BJ (cell line): Measurements from ENCODE around the gene NAV2. TPM values are rescaled to one million over a fixed set of nuclear protein-coding genes. Genes with fewer than 3 reads are reported as not detected.

Source experiments
- CTCF ChIA-PET: fragments of 350-600 bp; formaldehyde crosslinking; extraction: SDS; loops from one replicate; lab custom pipeline; 2021; ENCODE audit warnings: antibody characterized with exemption, inconsistent platforms; lab: Yijun Ruan, JAX
- POLR2A ChIA-PET: fragments of 300-600 bp; sonication (Branson Sonifier 250); formaldehyde crosslinking; extraction: SDS; loops from one replicate; lab custom pipeline; 2021; ENCODE audit warnings: antibody characterized with exemption; lab: Charles Lee
- DNase-seq: peaks from one replicate; pipeline ENCODE4 v3.0.0-alpha.2; 2011; ENCODE audit warnings: low read depth
- H3K27me3 ChIP-seq: 2 replicates; pipeline ENCODE4 v1.6.0; 2011; ENCODE audit warnings: low read length; ENCODE audit not compliant: control insufficient read depth, insufficient read depth
- H3K36me3 ChIP-seq: 2 replicates; pipeline ENCODE4 v1.5.1; 2011; ENCODE audit warnings: low read length; ENCODE audit not compliant: control insufficient read depth, insufficient read depth
- H3K4me3 ChIP-seq: 2 replicates; pipeline ENCODE4 v1.5.1; 2011; ENCODE audit warnings: low read depth, mild to moderate bottlenecking, control low read depth, low read length
- CTCF ChIP-seq: IDR thresholded peaks from 2 replicates; pipeline ENCODE4 v1.5.1; 2011; ENCODE audit warnings: low read depth, mild to moderate bottlenecking, control low read depth, inconsistent platforms, low read length, moderate library complexity; ENCODE audit not compliant: insufficient read depth
- polyA plus RNA-seq: library from polyadenylated mRNA; depleted of rRNA; stranded (reverse); fragments of >200 nt; gene quantifications from 2 replicates; pipeline ENCODE4 v1.2.3, GENCODE V29; 2011

NAV2 gene
- polyA plus RNA-seq, 1 experiment, result 6.1 TPM

DNA sequence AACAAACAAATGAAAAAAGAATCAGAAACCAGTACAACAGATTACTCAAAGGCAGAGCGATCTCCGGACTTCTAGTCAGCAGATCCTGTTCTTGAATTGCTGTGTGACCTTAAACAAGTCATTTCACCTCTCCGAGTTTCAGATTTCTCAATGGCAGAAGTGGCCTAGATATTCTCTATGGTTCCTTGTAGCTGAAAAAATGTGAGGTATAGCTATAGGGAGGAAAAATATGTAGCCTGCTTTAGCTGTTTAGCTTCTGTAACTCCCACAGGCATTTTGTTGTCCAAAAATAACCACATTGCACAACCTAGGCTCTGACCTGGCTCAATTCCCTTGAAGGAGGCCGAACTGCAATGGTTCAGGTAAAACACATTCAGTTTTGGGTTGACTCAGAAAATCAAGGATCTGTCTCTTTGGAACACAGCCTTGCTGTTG, 347.0 kb downstream of the NAV2 start:
- no peak for TF ChIP-seq CTCF

GRCh38 chr11:20060181-20060580, 347.5 kb downstream of the NAV2 start:
- Histone ChIP-seq H3K27me3 (no peaks in the 10 kb centered on the region), H3K36me3 (peaks cover 11% of the 10 kb centered on the region), H3K4me3 (no peak overlapping the region)
- CTCF ChIA-PET, result interaction anchor here (0.8 to 2.3 kb wide), 3 partner anchors 10 to 109 kb away, joined by 3 to 8 read pairs (median 5); no protein-coding TSS in a partner anchor
- POLR2A ChIA-PET, result no interaction called here
- TF ChIP-seq CTCF, result no peak
- DNase-seq, result no peak

More for the DNA sequence above, 347.0 kb downstream of the NAV2 start:
- no peaks in the 10 kb centered on the region for H3K27me3 ChIP-seq
- no peak for DNase-seq
- peaks cover 11% of the 10 kb centered on the region for H3K36me3 ChIP-seq
- H3K4me3 ChIP-seq, result no peak overlapping the region
- POLR2A ChIA-PET, result no interaction called here
- CTCF ChIA-PET, result interaction anchor here (1.1 to 2.3 kb wide), 3 partner anchors 8 to 109 kb away, joined by 3 to 8 read pairs (median 5); no protein-coding TSS in a partner anchor

GRCh38 chr11:20060647-20061205, 348.1 kb downstream of the NAV2 start:
- Histone ChIP-seq H3K36me3 (peaks cover 11% of the 10 kb centered on the region), H3K27me3 (no peaks in the 10 kb centered on the region), H3K4me3 (no peak overlapping the region)
- TF ChIP-seq CTCF, result no peak
- DNase-seq, result no peak
- CTCF ChIA-PET, result interaction anchor here (0.8 kb wide), 1 partner anchor 11 kb away, joined by 3 read pairs; no protein-coding TSS in a partner anchor
- POLR2A ChIA-PET, result no interaction called here

GRCh38 chr11:20061776-20062175, 349.1 kb downstream of the NAV2 start:
- Histone ChIP-seq H3K36me3 (peaks cover 6% of the 10 kb centered on the region), H3K4me3 (no peak overlapping the region), H3K27me3 (no peaks in the 10 kb centered on the region)
- DNase-seq, result no peak
- no peak for TF ChIP-seq CTCF
- CTCF ChIA-PET, result interaction anchor here (1.2 kb wide), 1 partner anchor 108 kb away, joined by 3 read pairs; no protein-coding TSS in a partner anchor
- POLR2A ChIA-PET, result no interaction called here

DNA sequence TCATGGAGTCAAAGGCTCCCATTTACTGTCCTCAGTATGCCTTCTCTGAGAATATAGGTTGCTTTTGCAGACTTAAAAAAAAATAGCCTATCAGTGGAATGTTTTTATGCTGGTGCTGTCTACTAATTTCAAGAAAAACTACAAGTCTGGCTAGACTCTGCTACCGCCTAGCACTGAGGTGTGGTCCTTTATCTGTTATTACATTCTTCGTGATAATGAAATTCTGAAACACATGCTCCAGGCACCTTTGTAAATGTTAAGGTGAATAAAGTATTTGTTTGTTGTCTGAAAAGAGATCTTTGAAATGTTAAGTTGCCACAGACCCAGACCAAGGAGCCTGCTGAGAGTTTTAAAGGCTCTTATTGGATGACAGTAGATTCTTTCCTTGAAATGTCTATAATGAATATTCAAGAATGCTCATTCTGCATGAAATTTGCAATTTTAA, 352.3 kb downstream of the NAV2 start:
- Histone ChIP-seq H3K27me3 (no peaks in the 10 kb centered on the region), H3K4me3 (no peak overlapping the region), H3K36me3 (peaks cover 6% of the 10 kb centered on the region)
- DNase-seq, result no peak
- ChIA-PET CTCF (interaction anchor here (1.0 kb wide), 1 partner anchor 18 kb away, joined by 3 read pairs; no protein-coding TSS in a partner anchor), POLR2A (no interaction called here)
- no peak for TF ChIP-seq CTCF
